Mononuclear cell (primary cell): ENCODE results near the gene EVA1C. TPM values are rescaled to one million over a fixed set of nuclear protein-coding genes. Genes with fewer than 3 reads are reported as not detected.
"Not testable (repeated sequence)": the region's sequence is repeated elsewhere in the genome, so short reads cannot be mapped to it uniquely, and the experiment has no call there.

ENCODE experiments used
- H3K27me3 ChIP-seq: 2 replicates; pipeline ENCODE4 v1.6.0; 2011; ENCODE audit warnings: low read length, control low read depth; ENCODE audit not compliant: insufficient read depth
- H3K4me1 ChIP-seq: 2 replicates; pipeline ENCODE4 v1.5.1; 2011; ENCODE audit warnings: mild to moderate bottlenecking, low read length, control low read depth; ENCODE audit not compliant: insufficient read depth
- H3K4me3 ChIP-seq: 2 replicates; pipeline ENCODE4 v1.5.1; 2011; ENCODE audit warnings: mild to moderate bottlenecking, low read length, moderate library complexity
- H3K9me3 ChIP-seq: 2 replicates; pipeline ENCODE4 v1.5.1; 2011; ENCODE audit warnings: low read depth, mild to moderate bottlenecking, control low read depth, low read length
- total RNA-seq: library from RNA; depleted of rRNA; stranded (reverse); fragments of >200 nt; gene quantifications from one replicate; pipeline ENCODE4 v1.2.3, GENCODE V29; 2012

EVA1C gene
- total RNA-seq, 1 donor, result 4.9 TPM

DNA sequence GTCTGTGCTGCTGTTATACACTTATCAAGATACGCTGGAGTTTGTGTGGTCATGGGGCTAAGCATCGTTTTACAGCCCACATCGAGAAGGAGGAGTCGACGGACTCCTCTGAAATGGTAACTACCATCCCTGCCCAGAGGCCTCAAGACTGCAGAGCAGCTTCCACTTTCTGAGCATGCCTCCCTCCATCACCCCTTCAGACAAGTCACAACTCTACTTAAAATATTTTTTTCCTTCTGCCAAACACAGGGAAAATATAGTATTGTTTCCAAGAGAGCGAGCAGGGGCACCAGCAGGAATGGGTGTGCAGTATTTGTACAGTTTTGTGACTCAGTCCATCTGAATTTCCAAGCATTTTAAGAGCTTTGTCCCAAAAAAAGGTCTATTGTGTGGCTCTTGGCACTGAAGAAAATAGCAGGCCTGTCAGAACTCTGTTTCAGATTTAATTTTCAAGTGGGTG is 14.1 kb downstream of the EVA1C start:
- no peaks in the 10 kb centered on the region for H3K9me3 ChIP-seq
- H3K4me3 ChIP-seq, result no peak overlapping the region
- no peaks in the 10 kb centered on the region for H3K4me1 ChIP-seq
- no peaks in the 10 kb centered on the region for H3K27me3 ChIP-seq

- Histone ChIP-seq H3K9me3 (no peaks in the 10 kb centered on the region), H3K27me3 (no peaks in the 10 kb centered on the region)
Measured at GRCh38 chr21:32427958-32428623, 15.6 kb downstream of the EVA1C start.

DNA sequence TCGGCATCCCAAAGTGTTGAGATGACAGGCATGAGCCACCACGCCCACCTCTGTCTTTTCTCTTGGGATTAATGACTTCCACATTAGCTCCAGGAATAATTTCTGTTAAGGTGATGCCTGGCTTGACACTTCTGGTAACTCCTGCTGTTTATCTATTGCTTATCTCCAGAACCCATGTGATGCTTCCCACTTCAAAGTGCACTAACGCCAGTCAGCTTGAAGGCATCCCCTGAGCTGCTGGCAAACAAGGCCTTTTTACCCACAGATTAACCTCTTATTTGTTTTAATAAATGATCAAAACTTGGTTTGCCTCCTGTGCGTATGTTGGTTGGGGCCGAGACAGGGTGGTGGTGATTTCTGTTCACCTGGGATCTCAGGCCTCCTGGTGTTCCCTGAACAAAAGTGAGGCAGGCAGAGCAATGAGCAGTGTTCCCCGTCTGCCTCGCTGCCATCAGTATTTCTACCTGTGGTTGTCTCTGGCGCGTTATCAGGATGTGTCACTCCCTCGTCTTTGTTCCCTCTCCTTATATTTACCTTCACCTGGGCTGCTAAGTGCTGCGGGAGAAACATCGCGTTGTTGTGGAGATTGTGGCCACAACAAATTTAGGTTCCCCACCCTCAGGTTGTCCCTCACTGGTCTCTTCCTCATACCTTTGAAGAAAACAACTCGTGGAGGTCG is 20.6 kb downstream of the EVA1C start:
- H3K4me3 ChIP-seq, H3K27me3 ChIP-seq, H3K4me1 ChIP-seq, H3K9me3 ChIP-seq: not testable (repeated sequence)

More at GRCh38 chr21:32427958-32428623, 15.6 kb downstream of the EVA1C start:
- Histone ChIP-seq H3K4me1 (no peaks in the 10 kb centered on the region), H3K4me3 (no peak overlapping the region)

GRCh38 chr21:32437729-32438128 is 25.2 kb downstream of the EVA1C start:
- no peaks in the 10 kb centered on the region for H3K4me1 ChIP-seq

DNA sequence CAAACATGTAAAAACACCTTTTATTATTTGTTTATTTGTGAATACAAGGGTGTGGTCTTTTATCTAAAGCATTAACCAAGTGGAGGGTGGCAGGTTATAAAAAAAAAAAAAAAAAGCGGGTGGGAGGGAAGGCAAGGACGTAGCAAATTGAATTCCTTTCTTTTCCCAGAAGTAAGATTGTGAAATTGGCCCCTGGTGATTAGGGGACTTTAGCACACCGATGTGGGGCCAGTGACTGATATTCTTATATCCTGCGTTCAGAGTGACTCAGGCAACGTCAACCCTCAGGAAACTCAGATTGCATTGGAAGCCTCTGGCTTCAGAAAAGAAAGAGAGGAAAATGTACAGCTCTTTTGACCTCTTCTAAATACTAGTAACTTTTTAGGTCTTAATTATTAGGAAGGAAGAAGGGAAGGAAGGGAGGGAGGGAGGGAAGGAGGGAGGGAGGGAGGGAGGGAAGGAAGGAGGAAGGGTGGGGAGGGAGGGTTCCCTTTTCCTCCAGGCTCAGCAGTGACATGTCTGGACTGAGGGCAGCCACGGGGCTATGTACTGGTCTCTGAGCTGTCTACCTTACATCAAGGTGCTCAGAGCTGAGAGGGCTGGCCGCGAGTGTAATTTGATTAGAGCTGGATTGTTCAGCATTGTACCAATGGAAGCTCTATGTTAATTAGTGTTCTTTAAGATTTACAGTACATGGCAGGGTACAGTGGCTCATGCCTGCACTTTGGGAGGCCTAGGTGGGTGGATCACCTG is 30.2 kb downstream of the EVA1C start:
- Histone ChIP-seq H3K4me3 (no peak overlapping the region), H3K27me3 (no peaks in the 10 kb centered on the region), H3K9me3 (no peaks in the 10 kb centered on the region), H3K4me1 (no peaks in the 10 kb centered on the region)

More at GRCh38 chr21:32437729-32438128, 25.2 kb downstream of the EVA1C start:
- no peaks in the 10 kb centered on the region for H3K9me3 ChIP-seq
- H3K4me3 ChIP-seq, result no peak overlapping the region
- no peaks in the 10 kb centered on the region for H3K27me3 ChIP-seq

DNA sequence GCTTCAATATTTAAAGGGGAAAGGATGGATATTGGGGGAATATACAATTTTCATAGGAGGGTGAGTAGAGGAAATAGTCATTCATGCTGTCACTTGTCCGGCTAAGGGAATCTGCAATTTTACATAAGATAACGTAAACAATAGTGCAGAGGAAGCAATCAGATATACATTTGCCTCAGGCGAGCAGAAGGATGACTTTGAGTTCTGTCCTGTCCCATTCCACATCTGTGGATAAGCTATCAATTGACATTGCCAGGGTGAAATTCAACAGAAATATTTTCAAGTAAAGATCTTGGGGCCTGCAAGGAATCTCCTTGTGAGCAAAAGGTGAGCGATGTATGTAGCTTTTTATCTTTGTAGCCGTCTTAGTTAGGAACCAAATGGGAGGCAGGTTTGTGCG is 32.6 kb downstream of the EVA1C start:
- Histone ChIP-seq H3K9me3 (no peaks in the 10 kb centered on the region), H3K4me3 (no peak overlapping the region), H3K4me1 (no peaks in the 10 kb centered on the region), H3K27me3 (no peaks in the 10 kb centered on the region)

GRCh38 chr21:32446440-32446839 is 33.9 kb downstream of the EVA1C start:
- not testable (repeated sequence) for H3K27me3 ChIP-seq, H3K4me1 ChIP-seq, H3K4me3 ChIP-seq

DNA sequence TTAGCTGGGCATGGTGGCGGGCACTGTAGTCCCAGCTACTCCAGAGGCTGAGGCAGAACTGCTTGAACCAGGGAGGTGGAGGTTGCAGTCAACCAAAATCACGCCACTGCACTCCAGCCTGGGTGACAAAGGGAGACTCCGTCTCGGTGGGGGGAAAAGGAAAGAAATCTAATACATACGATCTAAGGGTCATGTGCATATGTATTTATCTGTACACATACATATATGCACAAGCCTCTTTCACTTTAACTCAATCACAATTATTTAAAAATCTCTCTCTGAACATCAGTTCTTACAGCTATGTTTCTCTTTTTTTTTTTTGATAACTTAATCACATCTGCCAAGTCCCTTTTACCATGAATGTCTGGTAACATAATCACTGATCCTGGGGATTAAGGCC is 34.7 kb downstream of the EVA1C start:
- Histone ChIP-seq H3K4me3 (no peak overlapping the region), H3K4me1 (no peaks in the 10 kb centered on the region), H3K27me3 (no peaks in the 10 kb centered on the region), H3K9me3 (no peaks in the 10 kb centered on the region)

More at GRCh38 chr21:32446440-32446839, 33.9 kb downstream of the EVA1C start:
- H3K9me3 ChIP-seq, result not testable (repeated sequence)

DNA sequence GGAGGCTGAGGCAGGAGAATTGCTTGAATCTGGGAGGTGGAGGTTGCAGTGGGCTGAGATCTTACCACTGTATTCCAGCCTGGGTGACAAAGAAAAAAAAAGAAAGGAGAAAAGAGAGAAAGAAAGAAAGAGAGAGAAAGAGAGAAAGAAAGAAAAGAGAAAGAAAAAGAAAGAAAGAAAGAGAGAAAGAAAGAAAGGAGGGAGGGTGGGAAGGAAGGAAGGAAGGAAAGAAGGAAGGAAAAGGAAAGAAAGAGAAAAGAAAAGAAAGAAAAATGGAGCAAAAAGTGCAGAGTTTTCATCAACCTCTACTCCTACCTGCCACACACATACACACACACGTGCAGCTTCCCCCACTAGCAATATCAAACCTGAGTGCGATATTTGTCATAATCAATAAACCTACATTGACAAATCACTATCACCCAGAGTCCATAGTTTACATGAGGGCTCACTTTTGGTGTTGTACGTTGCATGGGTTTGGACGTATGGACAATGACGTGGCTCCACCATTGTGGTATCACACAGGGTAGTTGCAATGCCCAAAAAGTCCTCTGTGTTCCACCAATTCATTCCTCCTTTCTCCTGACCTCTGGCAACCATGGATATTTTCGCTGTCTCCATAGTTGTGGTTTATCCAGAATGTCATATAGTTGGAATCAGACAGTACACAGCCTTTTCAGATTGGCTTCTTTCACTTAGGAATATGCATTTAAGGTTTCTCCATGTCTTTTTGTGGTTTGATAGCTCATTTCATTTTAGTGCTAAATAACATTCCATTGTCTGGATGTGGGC is 36.5 kb downstream of the EVA1C start:
- Histone ChIP-seq H3K27me3 (no peaks in the 10 kb centered on the region), H3K4me3 (no peak overlapping the region), H3K4me1 (no peaks in the 10 kb centered on the region), H3K9me3 (no peaks in the 10 kb centered on the region)

- not testable (repeated sequence) for H3K9me3 ChIP-seq, H3K27me3 ChIP-seq, H3K4me1 ChIP-seq, H3K4me3 ChIP-seq
Measured at GRCh38 chr21:32450881-32451701, 38.6 kb downstream of the EVA1C start.

GRCh38 chr21:32452191-32452590 is 39.7 kb downstream of the EVA1C start:
- H3K9me3 ChIP-seq, H3K4me3 ChIP-seq, H3K27me3 ChIP-seq, H3K4me1 ChIP-seq: not testable (repeated sequence)

- no peaks in the 10 kb centered on the region for H3K4me1 ChIP-seq
- no peaks in the 10 kb centered on the region for H3K27me3 ChIP-seq
- H3K4me3 ChIP-seq, result no peak overlapping the region
- no peaks in the 10 kb centered on the region for H3K9me3 ChIP-seq
Measured at GRCh38 chr21:32452641-32453040, 40.1 kb downstream of the EVA1C start.

- H3K4me1 ChIP-seq, result no peaks in the 10 kb centered on the region
- H3K27me3 ChIP-seq, result no peaks in the 10 kb centered on the region
- no peak overlapping the region for H3K4me3 ChIP-seq
- H3K9me3 ChIP-seq, result no peaks in the 10 kb centered on the region
Measured at GRCh38 chr21:32455548-32455947, 43.0 kb downstream of the EVA1C start.

GRCh38 chr21:32456497-32456918 is 44.0 kb downstream of the EVA1C start:
- no peak overlapping the region for H3K4me3 ChIP-seq
- no peaks in the 10 kb centered on the region for H3K9me3 ChIP-seq
- no peaks in the 10 kb centered on the region for H3K27me3 ChIP-seq
- no peaks in the 10 kb centered on the region for H3K4me1 ChIP-seq
